HG03025 (cell line): Measurements from ENCODE around the gene SLAMF1.
"Not testable (repeated sequence)": the region's sequence is repeated elsewhere in the genome, so short reads cannot be mapped to it uniquely, and the experiment has no call there.

ENCODE experiments used
- ATAC-seq: cut with Tn5 transposase; IDR thresholded peaks from one replicate; pipeline ENCODE4 v1.9.1; 2021; ENCODE audit warnings: mild to moderate bottlenecking, moderate library complexity; ENCODE audit not compliant: unreplicated experiment, low FRiP score

SLAMF1 gene

DNA sequence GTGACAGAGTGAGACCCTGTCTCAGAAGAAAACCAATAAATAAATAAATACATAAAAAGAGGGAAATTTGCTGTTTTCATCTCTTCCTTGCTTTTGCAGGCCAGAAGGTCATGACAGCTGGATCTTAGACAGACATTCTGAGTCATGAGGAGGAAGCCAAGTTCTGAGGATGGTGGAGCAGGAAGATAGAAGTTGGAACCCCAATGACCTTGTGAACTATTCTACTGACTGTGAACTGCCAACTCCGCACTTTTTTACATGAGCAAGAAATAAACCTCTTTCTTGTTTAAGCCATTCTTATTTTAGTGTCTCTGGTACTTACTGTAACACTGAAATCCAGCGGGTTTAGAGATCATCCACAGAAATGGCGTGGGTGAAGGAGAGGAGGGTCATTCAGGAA lies 76.0 kb downstream of the SLAMF1 start:
- ATAC-seq = no peak

DNA sequence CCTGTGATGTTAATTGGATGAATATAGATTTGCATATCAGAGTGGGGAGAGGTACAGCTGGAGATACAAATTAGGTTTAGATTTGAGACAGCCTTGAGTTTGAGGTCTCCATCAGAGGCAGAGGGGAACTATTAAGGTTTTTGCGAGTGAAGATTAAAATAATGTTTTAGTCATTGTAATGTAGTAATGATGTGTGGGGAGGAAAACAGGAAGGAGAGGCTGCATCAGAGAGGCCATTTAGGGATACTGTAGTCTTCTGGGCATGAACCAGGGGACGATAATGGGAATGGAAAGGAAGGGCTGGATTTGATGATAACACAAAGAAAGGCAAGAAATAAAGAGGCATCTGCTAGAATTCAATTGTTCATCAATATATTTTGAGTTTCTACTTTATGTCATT lies 77.0 kb downstream of the SLAMF1 start:
- ATAC-seq = no peak

DNA sequence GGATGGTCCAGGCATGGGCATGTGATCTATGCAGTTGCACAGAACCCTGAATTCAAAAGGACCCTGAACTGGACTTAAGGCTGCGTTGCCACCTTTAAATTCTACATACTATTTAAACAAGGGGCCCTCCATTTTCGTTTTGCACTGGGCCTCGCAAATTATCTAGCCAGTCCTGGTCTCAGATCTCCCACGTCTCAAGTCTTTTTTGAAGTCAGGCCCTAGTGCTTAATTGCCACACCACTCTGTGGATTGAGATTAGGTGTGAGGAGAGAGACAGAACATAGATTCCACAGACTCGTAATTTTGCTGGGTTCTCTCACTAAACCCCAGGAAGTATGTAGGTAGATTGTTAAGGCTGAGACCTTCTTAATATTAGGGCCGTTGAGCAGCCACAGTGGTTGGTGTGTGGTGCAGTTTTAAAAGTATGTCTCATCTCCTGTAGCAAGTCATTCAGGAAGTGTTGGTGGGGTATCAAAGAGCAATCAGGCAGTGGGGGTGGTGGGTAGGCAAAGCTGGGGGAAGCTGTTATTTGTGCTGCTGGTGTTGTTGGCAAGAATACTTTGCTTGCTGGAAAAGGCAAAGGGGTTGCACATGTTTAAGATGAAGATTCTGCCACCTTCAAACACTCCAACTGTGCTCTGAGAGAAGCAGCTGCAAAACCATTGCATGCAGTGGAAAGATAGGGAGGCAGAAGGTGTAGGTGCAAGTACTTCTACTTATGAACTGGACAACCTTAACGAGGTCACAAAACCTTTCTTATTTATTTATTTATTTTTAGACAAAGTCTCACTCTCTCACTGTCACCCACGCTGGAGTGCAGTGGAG lies 78.8 kb downstream of the SLAMF1 start:
- no peak for ATAC-seq

DNA sequence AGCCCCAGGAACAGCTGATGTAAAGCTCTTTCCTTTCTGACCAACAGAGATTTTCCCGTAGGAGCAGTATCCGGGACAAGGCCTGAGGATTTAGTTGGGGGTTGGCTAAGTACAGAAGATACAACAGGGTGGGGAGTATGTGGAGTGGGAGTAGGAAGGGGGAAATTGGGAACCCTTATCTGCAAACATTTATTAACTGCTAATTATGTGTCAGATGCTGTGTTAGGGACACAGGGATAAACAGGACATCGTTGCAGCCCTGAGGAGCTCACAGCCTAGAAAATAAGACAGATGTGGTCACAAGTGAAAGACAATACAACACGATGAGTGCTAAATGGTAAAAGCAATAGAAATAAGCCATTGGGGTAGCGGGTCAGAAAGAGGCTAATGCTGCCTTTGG lies 79.5 kb downstream of the SLAMF1 start:
- no peak for ATAC-seq

DNA sequence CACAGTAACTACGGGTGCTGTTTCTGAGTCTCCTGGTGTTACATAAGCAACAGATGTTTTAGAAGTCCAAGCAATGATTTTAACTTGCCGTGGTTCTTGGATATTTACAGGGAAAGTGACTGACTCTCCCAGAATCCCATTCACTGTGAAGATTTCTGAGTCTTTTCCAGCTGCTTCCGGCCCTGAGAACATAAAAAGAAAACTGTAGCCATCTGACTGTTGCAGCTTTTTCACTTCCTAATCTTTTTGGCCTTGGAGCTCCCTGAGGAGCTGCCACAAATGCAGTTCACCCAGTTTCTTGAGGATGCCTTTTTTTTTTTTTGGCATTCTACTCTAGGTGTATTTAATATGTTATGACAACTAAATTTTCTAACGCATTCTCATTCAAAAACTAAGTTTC lies 81.3 kb downstream of the SLAMF1 start:
- ATAC-seq = no peak

DNA sequence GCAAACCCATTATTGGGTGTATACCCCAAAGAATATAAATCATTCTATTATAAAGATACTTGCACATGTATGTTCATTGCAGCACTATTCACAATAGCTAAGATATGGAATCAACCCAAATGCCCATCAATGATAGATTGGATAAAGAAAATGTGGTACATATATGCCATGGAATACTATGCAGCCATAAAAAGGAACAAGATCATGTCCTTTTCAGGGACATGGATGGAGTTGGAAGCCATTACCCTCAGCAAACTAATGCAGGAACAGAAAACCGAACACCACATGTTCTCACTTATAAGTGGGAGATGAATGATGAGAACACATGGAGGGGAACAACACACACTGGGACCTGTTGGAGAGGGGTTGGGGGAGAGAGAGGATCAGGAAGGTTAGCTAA lies 83.6 kb downstream of the SLAMF1 start:
- ATAC-seq = not testable (repeated sequence)

DNA sequence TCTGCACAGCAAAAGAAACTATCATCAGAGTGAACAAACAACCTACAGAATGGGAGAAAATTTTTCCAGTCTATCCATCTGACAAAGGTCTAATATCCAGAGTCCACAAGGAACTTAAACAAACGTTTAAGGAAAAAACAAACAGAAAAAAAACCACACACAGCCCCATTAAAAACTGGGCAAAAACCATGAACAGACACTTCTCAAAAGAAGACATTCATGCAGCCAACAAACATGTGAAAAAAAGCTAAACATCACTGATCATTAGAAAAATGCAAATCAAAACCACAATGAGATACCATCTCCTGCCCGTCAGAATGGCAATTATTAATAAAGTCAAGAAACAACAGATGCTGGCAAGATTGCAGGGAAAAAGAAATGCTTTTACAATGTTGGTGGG lies 84.1 kb downstream of the SLAMF1 start:
- ATAC-seq = not testable (repeated sequence)

DNA sequence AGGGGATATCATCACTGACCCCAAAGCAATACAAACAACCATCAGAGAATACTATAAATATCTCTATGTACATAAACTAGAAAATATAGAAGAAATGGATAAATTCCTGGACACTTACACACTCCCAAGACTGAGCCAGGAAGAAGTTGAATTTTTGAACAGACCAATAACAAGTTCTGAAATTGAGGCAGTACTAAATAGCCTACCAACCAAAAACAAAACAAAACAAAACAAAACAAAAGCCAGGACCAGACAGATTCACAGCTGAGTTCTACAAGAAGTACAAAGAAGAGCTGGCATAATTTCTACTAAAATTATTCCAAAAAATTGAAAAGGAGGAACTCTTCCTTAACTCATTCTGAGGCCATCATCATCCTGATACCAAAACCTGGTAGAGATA lies 86.0 kb downstream of the SLAMF1 start:
- no peak for ATAC-seq

DNA sequence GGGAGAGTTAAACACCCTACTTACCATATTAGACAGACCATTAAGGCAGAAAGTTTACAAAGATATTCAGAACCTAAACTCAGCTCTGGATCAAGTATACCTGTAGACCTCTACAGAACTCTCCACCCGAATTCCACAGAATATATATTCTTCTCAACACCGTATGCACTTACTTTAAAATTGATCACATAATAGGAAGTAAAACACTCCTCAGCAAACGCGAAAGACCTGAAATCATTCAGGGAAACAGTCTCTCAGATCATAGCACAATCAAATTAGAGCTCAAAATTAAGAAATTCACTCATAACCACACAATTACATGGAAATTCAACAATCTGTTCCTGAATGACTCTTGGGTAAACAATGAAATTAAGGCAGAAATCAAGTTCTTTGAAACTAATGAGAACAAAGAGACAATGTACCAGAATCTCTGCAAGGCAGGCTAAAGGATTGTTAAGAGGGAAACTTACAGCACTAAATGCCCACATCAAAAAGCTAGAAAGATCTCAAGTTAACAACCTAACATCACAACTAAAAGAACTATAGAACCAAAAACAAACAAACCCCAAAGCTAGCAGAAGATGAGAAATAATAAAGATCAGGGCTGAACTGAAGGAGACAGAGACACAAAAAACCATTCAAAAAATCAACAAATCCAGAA lies 86.7 kb downstream of the SLAMF1 start:
- no peak for ATAC-seq

DNA sequence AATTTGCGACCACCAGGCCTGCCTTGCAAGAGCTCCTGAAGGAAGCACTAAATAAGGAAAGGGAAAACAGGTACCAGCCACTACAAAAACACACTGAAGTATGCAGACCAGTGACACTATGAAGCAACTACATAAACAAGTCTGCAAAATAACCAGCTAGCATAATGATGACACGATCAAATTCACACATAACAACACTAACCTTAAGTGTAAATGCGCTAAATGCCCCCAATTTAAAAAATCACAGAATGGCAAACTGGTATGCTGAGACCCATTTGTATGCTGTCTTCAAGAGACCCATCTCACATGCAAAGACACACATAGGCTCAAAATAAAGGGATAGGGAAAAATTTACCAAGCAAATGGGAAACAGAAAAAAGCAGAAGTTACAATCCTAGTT lies 87.4 kb downstream of the SLAMF1 start:
- not testable (repeated sequence) for ATAC-seq

DNA sequence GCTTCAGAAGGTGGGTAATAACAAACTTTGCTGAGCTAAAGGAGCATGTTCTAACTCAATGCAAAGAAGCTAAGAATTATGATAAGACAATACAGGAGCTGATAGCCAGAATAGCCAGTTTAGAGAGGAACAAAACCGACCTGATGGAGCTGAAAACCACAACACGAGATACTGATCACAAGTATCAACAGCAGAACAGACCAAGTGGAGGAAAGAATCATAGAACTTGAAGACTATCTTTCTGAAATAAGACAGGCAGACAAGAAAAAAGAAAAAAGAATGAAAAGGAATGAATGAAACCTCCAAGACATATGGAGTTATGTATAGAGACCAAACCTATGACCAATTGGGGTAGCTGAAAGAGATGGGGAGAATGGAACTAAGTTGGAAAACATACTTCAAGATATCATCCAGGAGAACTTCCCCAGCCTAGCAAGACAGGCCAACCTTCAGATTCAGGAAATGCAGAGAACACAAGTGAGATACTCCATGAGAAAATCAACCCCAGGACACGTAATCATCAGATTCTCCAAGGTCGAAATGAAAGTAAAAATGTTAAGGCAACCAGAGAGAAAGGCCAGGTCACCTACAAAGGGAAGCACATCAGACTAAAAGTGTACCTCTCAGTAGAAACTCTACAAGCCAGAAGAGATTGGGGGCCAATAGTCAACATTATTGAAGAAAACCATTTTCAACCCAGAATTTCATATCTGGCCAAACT lies 88.0 kb downstream of the SLAMF1 start:
- no peak for ATAC-seq
